K562 (cell line): ENCODE measurements around the gene MAP4K1. TPM values are rescaled to one million over a fixed set of nuclear protein-coding genes. Genes with fewer than 3 reads are reported as not detected.

Source experiments
- ATAC-seq: fragments of 200-7000 bp; cut with Tn5 transposase; 3 replicates; pipeline ENCODE4 v1.9.1; 2020; ENCODE audit warnings: moderate library complexity
- BruUV-seq: library from RNA; stranded (reverse); fragments of 400-500 nt; replicated peaks from 2 replicates; lab custom pipeline; 2021; lab: Mats Ljungman, UMichigan
- CTCF ChIA-PET: fragments of 300-600 bp; formaldehyde crosslinking; extraction: SDS; loops from one replicate; lab custom pipeline; 2021; ENCODE audit warnings: low intra/inter-chr PET ratio; lab: Yijun Ruan, JAX
- POLR2A ChIA-PET: fragments of 300-600, 350-650 bp; sonication (Branson Sonifier 250); formaldehyde crosslinking; extraction: SDS; loops from one replicate; lab custom pipeline; 2021; ENCODE audit warnings: antibody characterized with exemption, inconsistent platforms; lab: Yijun Ruan, JAX
- DNase-seq, 4 experiments: peaks; one replicate each; pipeline versions ENCODE4 v3.0.0 to v3.0.0-alpha.2; 2011 to 2018; ENCODE audit warnings: low spot score in 3 of 4, mixed read lengths in 3 of 4; ENCODE audit errors: extremely low read depth in 1 of 4
- FAIRE-seq: peaks from 2 replicates; lab custom pipeline; 2011; peaks lifted over from hg19 to GRCh38; lab: Jason Lieb, UNC
- H2AFZ ChIP-seq: 2 replicates; pipeline ENCODE4 v1.6.0; 2011; ENCODE audit warnings: low read depth, low read length, control low read depth, inconsistent platforms
- H3K27ac ChIP-seq: fragments of 200-600 bp; 3 replicates; pipeline ENCODE4 v1.8.0; 2011; ENCODE audit warnings: low read depth, mild to moderate bottlenecking, control low read depth, inconsistent platforms, low read length, moderate library complexity, mixed read lengths; ENCODE audit errors: extremely low read depth
- H3K27me3 ChIP-seq, 2 experiments: fragments of 300-600 bp in 1 of 2; 2 replicates in 1 of 2; 3 replicates in 1 of 2; pipeline versions ENCODE4 v1.6.0 to v1.8.0; 2011; ENCODE audit warnings: inconsistent platforms in 2 of 2, low read length in 2 of 2, mild to moderate bottlenecking in 1 of 2, mixed read lengths in 1 of 2, moderate library complexity in 1 of 2; ENCODE audit not compliant: control insufficient read depth in 2 of 2, insufficient read depth in 2 of 2
- H3K36me3 ChIP-seq: fragments of 300-600 bp; 3 replicates; pipeline ENCODE4 v1.8.0; 2011; ENCODE audit warnings: mild to moderate bottlenecking, low read length, inconsistent platforms; ENCODE audit not compliant: control insufficient read depth, insufficient read depth
- H3K4me1 ChIP-seq, 2 experiments: fragments of 200-600 bp in 1 of 2; replicated peaks in 1 of 2; 2 replicates in 1 of 2; 3 replicates in 1 of 2; pipeline versions ENCODE4 v1.5.1 to v1.8.0; 2011; ENCODE audit warnings: inconsistent platforms in 2 of 2, low read length in 2 of 2, mild to moderate bottlenecking in 1 of 2, mixed read lengths in 1 of 2, moderate library complexity in 1 of 2; ENCODE audit not compliant: control insufficient read depth in 2 of 2, insufficient read depth in 2 of 2
- H3K4me2 ChIP-seq: 2 replicates; pipeline ENCODE4 v1.6.1; 2011; ENCODE audit warnings: low read length, control low read depth, inconsistent platforms, mixed read lengths; ENCODE audit not compliant: insufficient read depth
- H3K4me3 ChIP-seq: fragments of 200-600 bp; sonication (generic), shearing (Covaris generic); 2 replicates; pipeline ENCODE4 v1.5.1; 2016; ENCODE audit warnings: control low read depth, inconsistent platforms
- H3K79me2 ChIP-seq: fragments of 200-600 bp; 3 replicates; pipeline ENCODE4 v1.8.0; 2011; ENCODE audit warnings: low read length, inconsistent platforms; ENCODE audit not compliant: control insufficient read depth, insufficient read depth
- H3K9ac ChIP-seq, 2 experiments: 2 replicates each; pipeline versions ENCODE4 v1.6.0 to v1.6.1; 2011; ENCODE audit warnings: low read depth in 2 of 2, low read length in 2 of 2, control low read depth in 1 of 2, inconsistent platforms in 1 of 2, mild to moderate bottlenecking in 1 of 2, mixed read lengths in 1 of 2; ENCODE audit not compliant: insufficient read depth in 1 of 2
- H3K9me1 ChIP-seq: one replicate; pipeline ENCODE4 v1.6.0; 2011; ENCODE audit warnings: inconsistent platforms, mild to moderate bottlenecking, low read length, moderate library complexity; ENCODE audit not compliant: control insufficient read depth, insufficient read depth
- H3K9me3 ChIP-seq: replicated peaks from 2 replicates; pipeline ENCODE4 v1.5.1; 2011; ENCODE audit warnings: low read depth, low read length, inconsistent platforms; ENCODE audit not compliant: control insufficient read depth, insufficient read depth
- H4K20me1 ChIP-seq: replicated peaks from 2 replicates; pipeline ENCODE4 v1.6.1; 2011; ENCODE audit warnings: low read length, inconsistent platforms, mixed read lengths; ENCODE audit not compliant: control insufficient read depth, insufficient read depth
- C11orf30 ChIP-seq: fragments of 450-650 bp; IDR thresholded peaks from 2 replicates; pipeline ENCODE4 v1.6.1; 2016; ENCODE audit warnings: low read depth, mild to moderate bottlenecking
- CBFA2T3 ChIP-seq: fragments of 450-650 bp; IDR thresholded peaks from 2 replicates; pipeline ENCODE4 v1.6.1; 2017
- CEBPG ChIP-seq, 3 experiments: fragments of 200-800 bp in 1 of 3; sonication (Bioruptor generic) in 1 of 3; sonication (generic) in 1 of 3; formaldehyde crosslinking in 1 of 3; IDR thresholded peaks in 2 of 3; conservative IDR thresholded peaks in 1 of 3; 2 replicates each; pipeline versions ENCODE4 v1.6.1 to v1.8.0; 2016 to 2022; ENCODE audit warnings: missing compliant biosample characterization in 2 of 3, missing genetic modification characterization in 2 of 3, mild to moderate bottlenecking in 1 of 3, missing genetic modification reagents in 1 of 3
- DDX20 ChIP-seq: fragments of 450-650 bp; IDR thresholded peaks from 2 replicates; pipeline ENCODE4 v1.6.1; 2016; ENCODE audit warnings: missing genetic modification characterization, low read depth, mild to moderate bottlenecking, missing compliant biosample characterization, moderate library complexity
- ELF2 ChIP-seq: fragments of 250-450 bp; sonication (Bioruptor Pico); IDR thresholded peaks from 2 replicates; pipeline ENCODE4 v1.5.0; 2021; ENCODE audit warnings: mild to moderate bottlenecking
- GTF2F1 ChIP-seq: IDR thresholded peaks from 2 replicates; pipeline ENCODE4 v1.6.1; 2011; ENCODE audit warnings: low read depth, low read length, improper control_type of control experiment
- HBP1 ChIP-seq: fragments of 450-650 bp; formaldehyde crosslinking; IDR thresholded peaks from 2 replicates; pipeline ENCODE4 v1.4.0; 2022; ENCODE audit warnings: missing genetic modification characterization
- MAFF ChIP-seq: IDR thresholded peaks from 2 replicates; pipeline ENCODE4 v1.6.1; 2012; ENCODE audit warnings: low read length, improper control_type of control experiment
- MAFK ChIP-seq: IDR thresholded peaks from 2 replicates; pipeline ENCODE4 v1.6.1; 2011; ENCODE audit warnings: low read length, improper control_type of control experiment
- MECOM ChIP-seq: fragments of 250-450 bp; sonication (Bioruptor Pico); IDR thresholded peaks from 2 replicates; pipeline ENCODE4 v1.8.0; 2022; ENCODE audit warnings: inconsistent platforms
- MIER1 ChIP-seq: fragments of 450-650 bp; IDR thresholded peaks from 2 replicates; pipeline ENCODE4 v1.6.1; 2016; ENCODE audit warnings: antibody characterized with exemption, mild to moderate bottlenecking, low read depth
- PHF8 ChIP-seq: fragments of 200-600 bp; sonication (generic); IDR thresholded peaks from 2 replicates; pipeline ENCODE4 v1.6.1; 2012; ENCODE audit warnings: mixed run types, mild to moderate bottlenecking, inconsistent platforms, low read length, moderate library complexity, borderline replicate concordance
- SETDB1 ChIP-seq: IDR thresholded peaks from one replicate; pipeline ENCODE4 v1.6.1; 2012; ENCODE audit warnings: low read length, control low read depth, inconsistent platforms
- SMARCB1 ChIP-seq: IDR thresholded peaks from 2 replicates; pipeline ENCODE4 v1.6.1; 2011; ENCODE audit warnings: improper control_type of control experiment, low read depth; ENCODE audit not compliant: insufficient read length
- ZKSCAN8 ChIP-seq: fragments of 200-800 bp; sonication (Bioruptor generic); IDR thresholded peaks from 2 replicates; pipeline ENCODE4 v1.6.1; 2016; ENCODE audit warnings: missing genetic modification characterization, missing compliant biosample characterization
- ZNF717 ChIP-seq: fragments of 250-450 bp; sonication (Bioruptor Pico); IDR thresholded peaks from 2 replicates; pipeline ENCODE4 v1.5.0; 2021
- WGBS: fragments of 100-300 bp; shearing (Covaris generic); methylation state at CpG from one replicate; pipeline ENCODE4 v1.1.6; 2016; ENCODE audit warnings: low coverage, mixed read lengths; ENCODE audit not compliant: insufficient coverage; ENCODE audit errors: missing lambda C conversion rate; 5-methylcytosine and 5-hydroxymethylcytosine counted together
- in situ Hi-C: fragments of 300-500 bp; cut with MboI; formaldehyde crosslinking; loops from 4 replicates; pipeline ENCODE4 v1.15.0; 2018; ENCODE audit warnings: inconsistent platforms, mixed read lengths
- intact Hi-C: fragments of 100-400 bp; cut with micrococcal nuclease; formaldehyde crosslinking; loops from 2 replicates; pipeline ENCODE4 v1.14.2; 2022
- polyA plus RNA-seq, 8 experiments: library from polyadenylated mRNA; depleted of rRNA in 4 of 8; stranded (reverse) in 5 of 8; unstranded in 3 of 8; fragments of >200 nt; fragmentation: Nextera tagmentation in 2 of 8; fragmentation: Illumina TruSeq in 1 of 8; extraction: Ambion mirVana in 2 of 8; extraction: Trizol in 1 of 8; gene quantifications; 2 replicates each; pipeline versions ENCODE4 v1.2.1 to v1.2.3, GENCODE V29; 2011 to 2014; ENCODE audit warnings: inconsistent platforms in 1 of 8, missing spikeins in 1 of 8
- total RNA-seq, 7 experiments: library from RNA; depleted of rRNA in 6 of 7; stranded (reverse); fragments of >200 nt in 6 of 7; fragmentation: Illumina TruSeq in 2 of 7; extraction: Trizol in 2 of 7; gene quantifications; 2 replicates each; pipeline versions ENCODE4 v1.2.1 to v1.2.3, GENCODE V29; 2011 to 2021; ENCODE audit warnings: low replicate concordance in 1 of 7
- TF ChIP-seq, protein P1 (sequence below): IDR thresholded peaks from 2 replicates; pipeline ENCODE4 v1.6.1; 2016; ENCODE audit warnings: missing genetic modification characterization, missing compliant biosample characterization
- TF ChIP-seq, protein P2 (sequence below): fragments of 250-450 bp; sonication (Bioruptor Pico); IDR thresholded peaks from 2 replicates; pipeline ENCODE4 v1.4.0; 2020

MAP4K1 gene
- total and polyA plus RNA-seq, 9 of the 15 experiments (the other 6 are each of a cell fraction or from before 2014, with no cell fraction given): 0.14 to 3.2 (median 0.73) TPM; not detected in 1

DNA sequence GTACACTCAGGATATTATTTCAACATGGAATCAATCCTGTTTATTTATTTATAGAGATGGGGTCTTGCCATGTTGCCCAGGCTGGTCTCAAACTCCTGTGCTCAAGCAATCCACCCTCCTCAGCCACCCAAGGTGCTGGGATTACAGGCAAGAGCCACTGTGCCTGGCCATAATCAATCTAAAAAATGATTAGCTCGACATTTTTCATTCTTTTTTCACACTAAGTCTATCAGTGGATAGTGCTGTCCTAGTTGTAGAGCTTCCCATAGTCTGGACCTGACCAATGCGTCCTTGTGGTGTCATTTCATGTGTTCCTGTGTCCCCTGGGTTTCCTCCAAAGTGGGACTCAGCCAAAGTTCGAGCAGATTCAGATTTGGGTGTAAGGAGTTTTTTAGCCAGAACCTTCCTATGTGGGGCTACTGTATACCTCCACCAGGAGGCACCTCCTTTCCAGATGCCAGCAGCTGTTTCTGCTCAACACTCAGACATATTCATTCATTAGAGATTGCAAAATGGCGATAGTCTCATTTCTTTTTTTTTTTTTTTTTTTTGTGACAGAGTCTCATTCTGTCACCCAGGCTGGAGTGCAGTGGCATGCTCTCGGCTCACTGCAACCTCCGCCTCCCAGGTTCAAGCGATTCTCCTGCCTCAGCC, 61.1 kb downstream of the MAP4K1 start:
- intact Hi-C loops: loop anchor here (2.0 to 5.0 kb wide), 2 partner anchors 40 to 61 kb away; partner anchors contain the start of genes EIF3K and MAP4K1
- TF ChIP-seq SETDB1 (no peak), ZNF717 (CRISPR knock-in tag) (no peak), CBFA2T3 (no peak), MAFF (peak; percentile 76), ELF2 (CRISPR knock-in tag) (no peak), C11orf30 (peak; percentile 88), PHF8 (no peak), DDX20 (no peak), SMARCB1 (no peak), MECOM (no peak), HBP1 (CRISPR knock-in tag) (no peak), CEBPG (CRISPR knock-in tag; IDR thresholded peaks at IDR 0.05) (no peak), CEBPG (tag; conservative IDR thresholded peaks at IDR 0.05 in 1 of 2, IDR thresholded peaks at IDR 0.05 in 1 of 2) (no peak), ZKSCAN8 (CRISPR knock-in tag) (peak; percentile 52; the same call in 1 of the 2 replicates), GTF2F1 (no peak), MIER1 (no peak), MAFK (peak; percentile 83)
- TF ChIP-seq, protein P1, sequence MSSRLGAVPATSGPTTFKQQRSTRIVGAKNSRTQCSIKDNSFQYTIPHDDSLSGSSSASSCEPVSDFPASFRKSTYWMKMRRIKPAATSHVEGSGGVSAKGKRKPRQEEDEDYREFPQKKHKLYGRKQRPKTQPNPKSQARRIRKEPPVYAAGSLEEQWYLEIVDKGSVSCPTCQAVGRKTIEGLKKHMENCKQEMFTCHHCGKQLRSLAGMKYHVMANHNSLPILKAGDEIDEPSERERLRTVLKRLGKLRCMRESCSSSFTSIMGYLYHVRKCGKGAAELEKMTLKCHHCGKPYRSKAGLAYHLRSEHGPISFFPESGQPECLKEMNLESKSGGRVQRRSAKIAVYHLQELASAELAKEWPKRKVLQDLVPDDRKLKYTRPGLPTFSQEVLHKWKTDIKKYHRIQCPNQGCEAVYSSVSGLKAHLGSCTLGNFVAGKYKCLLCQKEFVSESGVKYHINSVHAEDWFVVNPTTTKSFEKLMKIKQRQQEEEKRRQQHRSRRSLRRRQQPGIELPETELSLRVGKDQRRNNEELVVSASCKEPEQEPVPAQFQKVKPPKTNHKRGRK (tag): 0 out of 2 replicates have a peak, but pooled peaks have one; percentile 19
- TF ChIP-seq, protein P2, sequence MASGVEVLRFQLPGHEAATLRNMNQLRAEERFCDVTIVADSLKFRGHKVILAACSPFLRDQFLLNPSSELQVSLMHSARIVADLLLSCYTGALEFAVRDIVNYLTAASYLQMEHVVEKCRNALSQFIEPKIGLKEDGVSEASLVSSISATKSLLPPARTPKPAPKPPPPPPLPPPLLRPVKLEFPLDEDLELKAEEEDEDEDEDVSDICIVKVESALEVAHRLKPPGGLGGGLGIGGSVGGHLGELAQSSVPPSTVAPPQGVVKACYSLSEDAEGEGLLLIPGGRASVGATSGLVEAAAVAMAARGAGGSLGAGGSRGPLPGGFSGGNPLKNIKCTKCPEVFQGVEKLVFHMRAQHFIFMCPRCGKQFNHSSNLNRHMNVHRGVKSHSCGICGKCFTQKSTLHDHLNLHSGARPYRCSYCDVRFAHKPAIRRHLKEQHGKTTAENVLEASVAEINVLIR (CRISPR knock-in tag): no peak

More for the DNA sequence above, 61.1 kb downstream of the MAP4K1 start:
- peak; percentile 70 for ATAC-seq
- no peaks in the 10 kb centered on the region for H3K9me1 ChIP-seq
- ChIA-PET POLR2A (interaction anchor here (0.5 to 1.7 kb wide), 6 partner anchors 11 to 173 kb away, joined by 3 to 6 read pairs (median 3); no protein-coding TSS in a partner anchor), CTCF (interaction anchor here (0.5 to 1.2 kb wide), 5 partner anchors 47 to 370 kb away, joined by 3 to 6 read pairs (median 4); no protein-coding TSS in a partner anchor)
- FAIRE-seq: no peak
- peak; percentile 25 to 43 (median 34) for DNase-seq
- BruUV-seq: no TSS peak
- H3K27ac ChIP-seq: peak overlapping the region; percentile 54; the same call in 2 of the 3 replicates
- H2AFZ ChIP-seq: peak overlapping the region; percentile 50; the same call in 1 of the 2 replicates
- no peaks in the 10 kb centered on the region for H3K27me3 ChIP-seq
- H3K9me3 ChIP-seq: no peaks in the 10 kb centered on the region
- H3K4me3 ChIP-seq: no peak overlapping the region
- no peaks in the 10 kb centered on the region for H3K79me2 ChIP-seq
- H3K9ac ChIP-seq: no peak overlapping the region; a peak in 1 of 4 replicates
- H4K20me1 ChIP-seq: no peaks in the 10 kb centered on the region
- H3K4me2 ChIP-seq: peak overlapping the region; percentile 79
- WGBS: 7% methylated on average over 5 of the region's 7 CpGs
- H3K4me1 ChIP-seq: peaks cover 13 to 15% of the 10 kb centered on the region in 2 experiments; a peak in 4 of 5 replicates
- in situ Hi-C loops: no loop called here
- no peaks in the 10 kb centered on the region for H3K36me3 ChIP-seq
